GM10248 (cell line): ENCODE results near the gene AADACL4.

Source experiments
- CTCF ChIA-PET: fragments of 300-600 bp; sonication (Branson Sonifier 250); formaldehyde crosslinking; extraction: SDS; loops from one replicate; lab custom pipeline; 2021; ENCODE audit warnings: antibody characterized with exemption; lab: Yijun Ruan, JAX
- POLR2A ChIA-PET: fragments of 350-650 bp; sonication (Branson Sonifier 250); formaldehyde crosslinking; extraction: SDS; loops from one replicate; lab custom pipeline; 2020; ENCODE audit warnings: antibody characterized with exemption; lab: Yijun Ruan, JAX
- DNase-seq: peaks from one replicate; pipeline ENCODE4 v3.0.0; 2012; ENCODE audit errors: extremely low spot score
- CTCF ChIP-seq: IDR thresholded peaks from 2 replicates; pipeline ENCODE4 v1.5.1; 2012; ENCODE audit warnings: mild to moderate bottlenecking, low read depth; ENCODE audit errors: extremely low read depth, missing control alignments, control extremely low read depth

Gene AADACL4

GRCh38 chr1:12643785-12644184, at the start of gene AADACL4:
AADACL4 (plus strand) TSS chr1:12644085; CDS start chr1:12644547, 462 bp downstream.
- ChIA-PET POLR2A (no interaction called here), CTCF (interaction anchor here (1.7 kb wide), 1 partner anchor 15 kb away, joined by 10 read pairs; no protein-coding TSS in a partner anchor)
- no peak for DNase-seq
- TF ChIP-seq CTCF = no peak

GRCh38 chr1:12594490-12594889, 49.4 kb upstream of the AADACL4 start:
- no peak for TF ChIP-seq CTCF
- CTCF ChIA-PET = no interaction called here
- POLR2A ChIA-PET = no interaction called here
- no peak for DNase-seq

- CTCF ChIA-PET = interaction anchor here (1.1 to 1.2 kb wide), 2 partner anchors 24 to 26 kb away, joined by 3 to 4 read pairs; no protein-coding TSS in a partner anchor
- POLR2A ChIA-PET = no interaction called here
- no peak for TF ChIP-seq CTCF
- no peak for DNase-seq
Measured at GRCh38 chr1:12594966-12595756, 48.7 kb upstream of the AADACL4 start.

- ChIA-PET POLR2A (no interaction called here), CTCF (interaction anchor here (1.0 to 1.2 kb wide), 5 partner anchors 8 to 26 kb away, joined by 3 to 4 read pairs (median 3); no protein-coding TSS in a partner anchor)
- DNase-seq = peak; percentile 45
- TF ChIP-seq CTCF = no peak
Measured at GRCh38 chr1:12595757-12596006, 48.2 kb upstream of the AADACL4 start.

GRCh38 chr1:12596007-12596821, 47.7 kb upstream of the AADACL4 start:
- TF ChIP-seq CTCF = no peak
- ChIA-PET CTCF (interaction anchor here (1.0 to 1.2 kb wide), 5 partner anchors 9 to 25 kb away, joined by 3 to 4 read pairs (median 3); no protein-coding TSS in a partner anchor), POLR2A (no interaction called here)
- no peak for DNase-seq

GRCh38 chr1:12597792-12598191, 46.1 kb upstream of the AADACL4 start:
- DNase-seq = no peak
- CTCF ChIA-PET = interaction anchor here (0.9 kb wide), 1 partner anchor 61 kb away, joined by 3 read pairs; no protein-coding TSS in a partner anchor
- POLR2A ChIA-PET = no interaction called here
- no peak for TF ChIP-seq CTCF
